Right renal pelvis (tissue), 4 donors: Measurements from ENCODE around the gene GRAMD1B. TPM values are rescaled to one million over a fixed set of nuclear protein-coding genes. Genes with fewer than 3 reads are reported as not detected.

Experiments
- DNase-seq, 4 donors: peaks; one replicate each; pipeline ENCODE4 v3.0.0-alpha.2; 2013; ENCODE audit warnings: low read depth in 4 of 4, low spot score in 3 of 4, missing footprints in 1 of 4
- polyA plus RNA-seq, 4 donors: library from polyadenylated mRNA; unstranded; fragments of 120-200 nt; gene quantifications; one replicate each; pipeline ENCODE4 v1.2.1, GENCODE V29; 2013; ENCODE audit not compliant: insufficient read length in 4 of 4

The GRAMD1B gene
- polyA plus RNA-seq, 4 donors, result 10.7 to 13.0 (median 12.1) TPM

DNA sequence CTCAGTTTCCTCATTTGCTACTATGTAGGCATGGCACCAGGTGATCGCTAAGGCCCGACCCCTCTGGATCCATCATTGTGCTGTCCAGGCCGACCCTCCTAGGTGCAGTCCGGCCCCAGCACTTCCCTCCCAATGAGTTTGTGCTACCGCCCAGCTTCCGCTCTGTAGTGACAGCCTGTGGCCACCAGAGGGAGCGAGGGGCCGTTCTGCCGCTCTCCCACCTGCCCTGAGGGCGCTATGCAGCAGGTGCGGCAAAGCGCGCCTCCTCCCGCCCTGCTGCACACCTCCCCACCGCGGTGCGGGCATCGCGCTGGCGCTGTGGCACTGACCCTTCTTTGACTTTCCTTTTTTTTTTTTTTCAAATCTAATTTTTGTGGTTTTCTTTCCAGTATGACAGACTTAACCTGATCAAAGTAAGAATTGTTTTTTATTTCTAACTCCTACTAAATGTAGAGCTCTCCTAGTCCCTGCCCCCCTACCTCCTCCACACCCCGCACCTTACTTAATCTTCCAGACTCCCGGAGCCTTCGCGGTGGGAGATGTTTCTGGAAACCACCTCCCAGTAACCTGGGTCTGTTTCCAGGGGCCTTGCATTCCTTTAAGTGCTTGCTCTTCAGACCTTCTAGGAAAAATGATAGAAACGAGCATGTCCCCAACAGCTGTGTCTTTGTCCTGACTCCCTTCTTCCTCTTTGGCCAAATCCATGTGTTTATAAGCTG lies 150.6 kb downstream of the GRAMD1B start:
- DNase-seq, result peak in 1 of 4 donors; percentile 53

GRCh38 chr11:123581651-123582399 lies 151.8 kb downstream of the GRAMD1B start:
- no peak for DNase-seq

- DNase-seq, result no peak
These were observed 153.0 kb downstream of the GRAMD1B start for GRCh38 chr11:123582992-123583504.

DNA sequence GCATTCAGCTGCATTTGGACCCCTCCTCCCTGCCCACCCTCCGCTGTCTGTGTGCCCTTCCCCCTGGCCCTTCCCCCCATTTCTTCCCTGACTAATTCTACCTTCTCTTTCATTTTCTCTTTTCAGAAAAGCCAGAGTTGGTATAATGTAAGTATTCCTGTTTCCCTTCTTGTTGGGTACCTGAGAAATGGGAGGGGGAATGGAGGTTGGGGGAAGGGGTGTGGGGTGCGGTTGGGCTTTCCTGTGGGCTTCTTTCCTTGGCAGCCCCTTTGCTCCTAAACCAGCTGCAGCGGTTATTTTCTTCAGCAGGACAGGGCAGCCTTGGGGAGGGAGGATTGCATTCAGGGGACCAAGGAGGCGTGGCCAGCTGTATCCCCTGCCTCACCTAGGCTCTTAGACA lies 154.1 kb downstream of the GRAMD1B start:
- no peak for DNase-seq

GRCh38 chr11:123584737-123585136 lies 154.7 kb downstream of the GRAMD1B start:
- no peak for DNase-seq

DNA sequence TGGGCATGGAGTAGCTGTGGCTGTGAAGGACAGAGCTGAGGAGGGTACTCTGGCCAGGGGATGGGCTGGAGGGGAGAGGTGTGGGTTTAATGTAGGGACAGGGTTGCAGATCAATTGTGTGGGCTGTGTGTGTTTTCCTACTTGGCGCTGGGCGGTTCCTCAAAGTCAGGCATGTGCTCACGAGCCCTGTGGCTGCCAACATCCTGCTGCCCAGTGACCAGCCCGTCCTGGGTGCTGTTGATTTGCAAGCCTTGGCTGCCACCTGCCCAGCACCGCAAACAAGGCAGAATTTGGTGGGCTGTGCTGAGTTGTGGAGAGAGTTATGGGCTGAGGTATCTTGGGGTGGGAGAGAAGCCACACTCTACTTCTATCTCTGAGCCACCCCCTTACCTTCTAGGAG lies 155.1 kb downstream of the GRAMD1B start:
- DNase-seq, result no peak

GRCh38 chr11:123585706-123586105 lies 155.6 kb downstream of the GRAMD1B start:
- DNase-seq, result no peak

DNA sequence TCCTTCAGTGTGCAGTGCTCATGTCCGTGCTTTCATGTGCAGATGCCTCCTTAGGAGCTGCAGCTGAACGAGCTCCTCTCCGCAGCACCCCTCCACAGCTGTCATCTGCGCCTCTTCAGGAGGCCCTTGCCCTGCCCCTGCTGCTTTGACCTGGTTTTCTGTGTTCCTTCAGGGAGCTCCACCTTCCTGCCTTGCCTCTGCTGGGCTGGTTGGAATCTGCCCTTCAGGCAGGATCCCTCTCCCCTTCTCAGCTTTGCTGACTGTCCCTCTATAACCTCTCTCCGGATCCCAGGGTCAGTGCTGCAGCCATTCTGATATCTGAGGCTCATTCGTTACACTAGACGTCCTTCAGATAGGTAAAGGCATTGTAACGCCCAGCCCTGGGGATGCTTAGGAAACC lies 156.5 kb downstream of the GRAMD1B start:
- no peak for DNase-seq

DNA sequence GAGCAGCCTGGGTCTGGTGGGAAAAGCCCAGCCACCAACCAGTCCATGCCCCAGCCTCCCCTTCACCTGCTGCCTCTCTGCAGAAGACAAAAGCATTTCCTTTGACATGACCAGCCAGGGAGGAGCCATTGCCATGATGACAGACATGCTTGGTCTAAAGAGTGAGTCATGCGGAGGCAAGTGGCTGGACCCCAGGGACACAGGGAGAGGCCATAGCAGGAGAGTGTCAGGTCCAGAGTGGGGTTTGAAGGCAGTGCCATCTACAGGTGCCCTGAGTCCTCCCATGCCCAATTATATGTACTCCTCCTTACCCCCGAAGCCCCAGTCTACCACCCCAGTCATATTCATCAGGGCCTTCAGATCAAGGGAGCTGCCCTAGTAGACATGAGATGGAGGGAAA lies 157.0 kb downstream of the GRAMD1B start:
- DNase-seq, result no peak

DNA sequence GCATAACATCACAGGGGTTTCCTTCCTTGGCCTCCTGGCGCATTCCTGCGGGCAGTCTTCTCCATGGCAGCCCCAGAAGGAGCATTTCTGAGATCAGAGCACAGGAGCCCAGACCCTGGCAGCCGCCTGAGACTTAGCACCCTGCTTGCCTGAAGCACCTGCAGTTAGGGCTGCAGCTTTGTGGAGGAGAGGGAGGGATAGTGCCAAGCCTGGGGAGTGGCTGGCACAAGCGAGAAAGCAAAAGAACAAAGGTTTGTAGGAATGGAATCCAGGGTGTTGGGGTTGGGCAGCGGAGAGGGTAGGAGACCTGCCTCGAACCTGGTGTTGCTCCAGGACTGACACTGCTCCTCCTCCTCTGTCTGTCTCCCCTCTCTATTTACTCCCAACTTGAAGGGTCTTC lies 157.5 kb downstream of the GRAMD1B start:
- DNase-seq, result no peak

GRCh38 chr11:123588117-123588863 lies 158.2 kb downstream of the GRAMD1B start:
- DNase-seq, result no peak

DNA sequence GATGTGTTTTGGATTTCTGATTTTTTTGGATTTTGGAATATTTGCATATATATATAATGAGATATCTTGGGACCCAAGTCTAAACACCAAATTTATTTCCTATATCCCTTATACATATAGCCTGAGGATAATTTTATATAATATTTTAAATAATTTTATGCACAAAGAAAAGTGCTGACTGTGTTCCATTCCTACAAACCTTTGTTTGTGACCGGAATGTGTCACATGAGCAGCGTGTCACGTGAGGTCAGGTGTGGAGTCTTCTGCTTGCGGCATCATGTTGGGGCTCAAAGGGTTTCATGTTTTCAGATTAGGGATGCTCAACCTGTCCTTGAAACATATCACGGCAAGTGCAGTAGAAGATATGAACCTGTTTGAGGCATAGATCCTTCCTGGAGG lies 158.8 kb downstream of the GRAMD1B start:
- no peak for DNase-seq

DNA sequence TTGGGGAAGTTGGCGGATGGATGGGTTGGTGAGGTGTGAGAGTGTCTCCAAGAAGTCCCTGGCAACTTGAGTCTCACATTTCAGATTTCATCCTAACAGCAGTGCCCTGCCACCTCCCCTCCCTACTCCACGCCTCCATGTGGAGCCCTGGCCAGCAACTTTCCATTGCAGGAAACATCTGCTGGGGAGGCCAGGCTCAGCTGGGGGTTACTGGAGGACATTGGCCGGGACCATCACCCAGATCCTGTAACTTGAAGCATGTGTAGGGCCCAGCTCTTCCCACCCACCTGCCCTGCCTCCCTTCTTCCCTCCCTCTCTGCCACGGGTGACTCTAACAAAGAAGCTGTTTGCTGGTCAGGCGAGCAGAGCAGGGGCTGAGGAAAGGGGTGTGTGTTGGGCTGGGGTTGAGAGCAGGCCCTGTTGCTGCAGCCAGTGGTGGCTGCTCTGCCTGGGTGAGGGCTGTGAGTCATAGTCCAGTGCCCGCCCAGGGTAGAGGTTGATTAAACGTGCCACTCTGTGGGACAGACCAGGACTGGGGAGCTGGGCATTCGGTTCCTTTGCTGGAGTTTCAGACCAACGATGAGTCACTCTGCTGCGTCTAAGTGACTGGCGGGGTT lies 160.3 kb downstream of the GRAMD1B start:
- DNase-seq, result peak in 3 of 4 donors; percentile 28 to 31 (median 29)

GRCh38 chr11:123593570-123593969 lies 163.5 kb downstream of the GRAMD1B start:
- DNase-seq, result no peak

- no peak for DNase-seq
These were observed 164.3 kb downstream of the GRAMD1B start for GRCh38 chr11:123594188-123594901.

GRCh38 chr11:123594921-123595320 lies 164.9 kb downstream of the GRAMD1B start:
- DNase-seq, result no peak

DNA sequence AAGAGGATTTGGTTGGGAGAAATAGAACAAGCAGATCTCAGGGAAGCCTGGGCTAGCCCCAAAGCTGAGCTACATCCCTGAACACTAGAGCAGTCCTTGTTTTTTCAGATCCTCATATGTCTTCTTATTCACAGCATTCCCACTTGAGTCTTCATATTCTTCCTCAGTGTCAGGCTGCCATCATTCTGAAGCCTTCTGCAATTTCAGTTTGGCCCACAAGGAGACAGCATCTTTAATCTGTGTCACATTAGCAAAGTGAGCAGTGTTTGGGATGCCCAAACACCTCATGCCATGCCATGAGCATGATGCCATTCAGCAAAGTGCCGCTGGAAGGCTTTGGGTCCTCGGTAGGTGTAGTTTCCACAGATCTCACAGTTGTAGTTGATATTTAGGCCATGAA lies 167.8 kb downstream of the GRAMD1B start:
- DNase-seq, result no peak

DNA sequence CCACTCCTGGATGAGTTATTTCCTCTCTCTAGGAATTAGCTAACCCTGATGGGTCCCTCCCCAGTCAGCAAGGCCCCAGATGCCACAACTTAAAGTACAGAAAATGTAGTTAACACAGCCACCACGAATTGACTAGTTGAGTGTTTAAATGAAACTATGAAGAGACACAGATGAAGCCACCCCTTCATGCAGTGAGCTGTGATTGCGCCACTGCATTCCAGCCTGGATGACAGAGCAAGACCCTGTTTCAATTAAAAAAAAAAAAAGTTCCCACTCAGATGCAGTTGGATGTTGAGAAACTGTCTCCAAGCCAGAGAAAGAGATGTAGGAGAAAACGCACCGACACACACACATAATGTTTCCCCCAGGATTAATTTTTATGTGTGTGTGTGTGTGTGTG lies 171.1 kb downstream of the GRAMD1B start:
- no peak for DNase-seq

- DNase-seq, result no peak
These were observed 171.7 kb downstream of the GRAMD1B start for GRCh38 chr11:123601743-123602142.

DNA sequence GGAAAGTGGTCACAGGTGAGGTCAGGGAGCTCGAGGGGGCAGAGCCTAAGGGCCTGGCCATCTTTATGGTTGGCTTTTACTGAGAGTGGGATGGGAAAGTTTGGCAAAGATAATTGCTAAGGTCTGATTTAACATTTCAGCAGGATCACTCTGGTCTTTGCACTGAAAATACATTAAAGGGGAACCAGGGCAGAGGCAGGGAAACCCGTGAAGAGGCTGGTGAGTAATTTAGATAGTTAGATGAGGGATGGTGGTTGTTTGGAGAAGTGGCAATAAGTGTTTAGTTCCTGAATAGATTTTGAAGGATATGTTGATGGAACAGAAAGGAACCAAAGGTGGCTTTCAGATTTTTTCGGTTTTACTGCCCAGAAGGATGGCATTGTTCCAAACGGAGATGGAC lies 173.6 kb downstream of the GRAMD1B start:
- no peak for DNase-seq
